Endothelial cell of umbilical vein (primary cell): ENCODE results near the gene SLC24A3. TPM values are rescaled to one million over a fixed set of nuclear protein-coding genes. Genes with fewer than 3 reads are reported as not detected.

Experiments used
- BruUV-seq: library from RNA; stranded (reverse); fragments of 400-500 nt; replicated peaks from 2 replicates; lab custom pipeline; 2021; lab: Mats Ljungman, UMichigan
- CTCF ChIA-PET: fragments of 300-600, 350-600 bp; sonication (Branson Sonifier 250); formaldehyde crosslinking; loops from one replicate; lab custom pipeline; 2021; ENCODE audit warnings: antibody characterized with exemption, inconsistent platforms; lab: Charles Lee
- POLR2A ChIA-PET: fragments of 300-600, 350-600 bp; sonication (Branson Sonifier 250); formaldehyde crosslinking; loops from one replicate; lab custom pipeline; 2021; ENCODE audit warnings: antibody characterized with exemption, inconsistent platforms; lab: Charles Lee
- DNase-seq: peaks from one replicate; pipeline ENCODE4 v3.0.0-alpha.2; 2011; ENCODE audit warnings: low read depth, low spot score
- FAIRE-seq: peaks from 2 replicates; lab custom pipeline; 2011; peaks lifted over from hg19 to GRCh38; lab: Jason Lieb, UNC
- H2AFZ ChIP-seq: 2 replicates; pipeline ENCODE4 v1.6.0; 2012; ENCODE audit warnings: low read depth, low read length, control low read depth, inconsistent platforms
- H3K27ac ChIP-seq: 2 replicates; pipeline ENCODE4 v1.5.1; 2011; ENCODE audit warnings: low read depth, mild to moderate bottlenecking, control low read depth, low read length, moderate library complexity; ENCODE audit not compliant: insufficient read depth
- H3K27me3 ChIP-seq, 2 experiments: 2 replicates each; pipeline versions ENCODE4 v1.6.0 to v1.6.1; 2011; ENCODE audit warnings: low read length in 2 of 2, mixed read lengths in 1 of 2; ENCODE audit not compliant: control insufficient read depth in 2 of 2, insufficient read depth in 2 of 2
- H3K36me3 ChIP-seq, 2 experiments: 2 replicates in 1 of 2; 3 replicates in 1 of 2; pipeline ENCODE4 v1.5.1; 2011; ENCODE audit warnings: low read length in 2 of 2, mild to moderate bottlenecking in 1 of 2, moderate library complexity in 1 of 2; ENCODE audit not compliant: control insufficient read depth in 2 of 2, insufficient read depth in 2 of 2; ENCODE audit errors: extremely low read depth in 1 of 2
- H3K4me1 ChIP-seq: 3 replicates; pipeline ENCODE4 v1.5.1; 2011; ENCODE audit warnings: mild to moderate bottlenecking, low read length; ENCODE audit not compliant: control insufficient read depth, insufficient read depth; ENCODE audit errors: extremely low read depth
- H3K4me2 ChIP-seq: 2 replicates; pipeline ENCODE4 v1.6.1; 2011; ENCODE audit warnings: low read length, control low read depth, mixed read lengths; ENCODE audit not compliant: insufficient read depth
- H3K4me3 ChIP-seq, 3 experiments: fragments of 200-600 bp in 1 of 3; sonication (generic), shearing (Covaris generic) in 1 of 3; replicated peaks in 1 of 3; 2 replicates each; pipeline ENCODE4 v1.5.1; 2011 to 2016; ENCODE audit warnings: control low read depth in 3 of 3, low read length in 3 of 3, mild to moderate bottlenecking in 2 of 3, inconsistent platforms in 1 of 3, low read depth in 1 of 3, moderate library complexity in 1 of 3; ENCODE audit not compliant: insufficient read depth in 1 of 3
- H3K79me2 ChIP-seq: 2 replicates; pipeline ENCODE4 v1.6.0; 2012; ENCODE audit warnings: low read length, inconsistent platforms; ENCODE audit not compliant: control insufficient read depth, insufficient read depth
- H3K9ac ChIP-seq: replicated peaks from 2 replicates; pipeline ENCODE3; 2011; ENCODE audit warnings: low read length, control low read depth; ENCODE audit not compliant: insufficient read depth; ENCODE audit errors: extremely low read depth
- H3K9me1 ChIP-seq: replicated peaks from 3 replicates; pipeline ENCODE4 v1.6.0; 2011; ENCODE audit warnings: mild to moderate bottlenecking, low read length; ENCODE audit not compliant: control insufficient read depth, insufficient read depth; ENCODE audit errors: extremely low read depth
- H3K9me3 ChIP-seq: replicated peaks from 2 replicates; pipeline ENCODE4 v1.5.1; 2012; ENCODE audit warnings: low read length, inconsistent platforms; ENCODE audit not compliant: control insufficient read depth, insufficient read depth
- H4K20me1 ChIP-seq: replicated peaks from 2 replicates; pipeline ENCODE3; 2011; ENCODE audit warnings: mild to moderate bottlenecking, low read length; ENCODE audit not compliant: control insufficient read depth, insufficient read depth; ENCODE audit errors: extremely low read depth
- EZH2 ChIP-seq: IDR thresholded peaks from 2 replicates; pipeline ENCODE4 v1.6.1; 2012; ENCODE audit warnings: borderline replicate concordance, low read depth, mild to moderate bottlenecking, moderate library complexity, low read length, inconsistent platforms; ENCODE audit not compliant: severe bottlenecking
- FOS ChIP-seq: IDR thresholded peaks from 2 replicates; pipeline ENCODE4 v1.6.1; 2011; ENCODE audit warnings: mild to moderate bottlenecking, low read length, moderate library complexity, borderline replicate concordance; ENCODE audit not compliant: insufficient read depth
- GATA2 ChIP-seq: IDR thresholded peaks from 2 replicates; pipeline ENCODE4 v1.7.0; 2011; ENCODE audit warnings: low read depth, mild to moderate bottlenecking, moderate library complexity, mixed read lengths, low read length; ENCODE audit not compliant: insufficient read length, insufficient read depth
- JUN ChIP-seq: IDR thresholded peaks from 2 replicates; pipeline ENCODE4 v1.6.1; 2011; ENCODE audit warnings: borderline replicate concordance, low read depth; ENCODE audit not compliant: insufficient read length, insufficient read depth
- MYC ChIP-seq: IDR thresholded peaks from one replicate; pipeline ENCODE4 v1.6.1; 2011; ENCODE audit warnings: mild to moderate bottlenecking, low read depth, low read length
- POLR2A ChIP-seq: IDR thresholded peaks from 2 replicates; pipeline ENCODE4 v1.6.1; 2012; ENCODE audit warnings: low read depth, mild to moderate bottlenecking, control low read depth, low read length
- POLR2AphosphoS5 ChIP-seq: IDR thresholded peaks from 2 replicates; pipeline ENCODE4 v1.6.1; 2012; ENCODE audit warnings: low read depth, mild to moderate bottlenecking, control low read depth, low read length, moderate library complexity; ENCODE audit not compliant: insufficient read depth
- dilution Hi-C: fragments of 300-500 bp; cut with MboI; formaldehyde crosslinking; loops from one replicate; pipeline ENCODE4 v1.15.0; 2019; ENCODE audit warnings: low sequenced_read_pairs; ENCODE audit not compliant: extremely low pct_ligation_motif_present
- intact Hi-C: fragments of 100-400 bp; cut with micrococcal nuclease; formaldehyde crosslinking; loops from one replicate; pipeline ENCODE4 v1.10.0; 2022
- polyA plus RNA-seq, 4 experiments: library from polyadenylated mRNA; depleted of rRNA in 3 of 4; stranded (reverse) in 3 of 4; unstranded in 1 of 4; fragments of >200 nt; gene quantifications; 2 replicates each; pipeline versions ENCODE4 v1.2.1 to v1.2.3, GENCODE V29; 2011 to 2012; ENCODE audit warnings: missing spikeins in 1 of 4
- total RNA-seq: library from RNA; stranded (reverse); gene quantifications from 2 replicates; pipeline ENCODE4 v1.2.3, GENCODE V29; 2021
- TF ChIP-seq, protein P1 (sequence below): IDR thresholded peaks from 2 replicates; pipeline ENCODE4 v1.6.1; 2011; ENCODE audit not compliant: insufficient read depth, insufficient read length
- TF ChIP-seq, protein P2 (sequence below), 2 donors: IDR thresholded peaks; 1 replicate in 1 of 2; 2 replicates in 1 of 2; pipeline ENCODE4 v1.5.1; 2011; ENCODE audit warnings: low read length in 2 of 2, mild to moderate bottlenecking in 2 of 2, moderate library complexity in 2 of 2, control low read depth in 1 of 2, inconsistent platforms in 1 of 2, low read depth in 1 of 2; ENCODE audit not compliant: insufficient read depth in 1 of 2; ENCODE audit errors: extremely low read depth in 1 of 2

SLC24A3 gene
- total and polyA plus RNA-seq, 2 donors (not counting 3 experiments of a cell fraction or from before 2014, with no cell fraction given) = not detected

DNA sequence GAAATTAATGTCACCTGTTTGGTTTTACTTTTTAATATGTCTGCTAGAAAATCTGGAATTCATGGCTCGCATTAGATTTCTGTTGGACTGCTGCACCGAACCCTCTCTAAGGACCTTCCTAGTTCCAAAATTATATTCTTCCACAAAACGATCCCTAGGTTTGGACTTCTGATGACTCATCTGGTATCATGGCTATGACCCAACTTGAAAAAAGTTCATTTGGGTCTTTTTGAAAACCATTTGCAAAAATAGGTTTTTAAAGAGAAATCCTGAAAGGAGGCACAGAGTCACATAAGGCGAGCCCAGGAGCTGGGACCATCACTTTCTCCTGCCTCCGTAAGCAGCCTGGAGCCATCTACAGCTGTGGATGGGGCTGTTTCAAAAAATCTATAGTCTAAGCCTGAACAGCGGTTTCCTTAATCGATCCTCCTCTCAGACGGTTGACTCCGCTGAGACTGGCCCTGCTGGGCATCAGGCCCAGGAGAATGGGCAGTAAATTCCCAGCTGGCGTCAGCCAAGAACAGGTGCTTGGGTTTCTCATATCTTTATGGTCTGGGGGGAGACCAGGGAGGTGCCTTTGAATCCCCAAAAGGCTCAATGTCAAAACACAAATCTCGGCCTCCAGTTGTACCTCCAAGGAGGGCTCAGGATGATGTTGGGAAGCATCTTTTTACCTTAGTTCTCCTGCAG is 44.6 kb downstream of the SLC24A3 start:
- Histone ChIP-seq H4K20me1 (no peaks in the 10 kb centered on the region), H3K79me2 (no peaks in the 10 kb centered on the region), H3K9me1 (no peaks in the 10 kb centered on the region), H3K9ac (no peak overlapping the region), H2AFZ (no peak overlapping the region), H3K27ac (no peak overlapping the region), H3K9me3 (peaks cover 2% of the 10 kb centered on the region), H3K36me3 (no peaks in the 10 kb centered on the region), H3K4me2 (no peak overlapping the region), H3K27me3 (no peaks in the 10 kb centered on the region), H3K4me1 (no peaks in the 10 kb centered on the region), H3K4me3 (no peak overlapping the region)
- no peak for DNase-seq
- ChIA-PET CTCF (no interaction called here), POLR2A (no interaction called here)
- TF ChIP-seq POLR2A (no peak), GATA2 (no peak), JUN (no peak), EZH2 (no peak), POLR2AphosphoS5 (no peak), MYC (no peak), FOS (no peak)
- TF ChIP-seq, protein P1, sequence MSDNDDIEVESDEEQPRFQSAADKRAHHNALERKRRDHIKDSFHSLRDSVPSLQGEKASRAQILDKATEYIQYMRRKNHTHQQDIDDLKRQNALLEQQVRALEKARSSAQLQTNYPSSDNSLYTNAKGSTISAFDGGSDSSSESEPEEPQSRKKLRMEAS = no peak
- TF ChIP-seq, protein P2, sequence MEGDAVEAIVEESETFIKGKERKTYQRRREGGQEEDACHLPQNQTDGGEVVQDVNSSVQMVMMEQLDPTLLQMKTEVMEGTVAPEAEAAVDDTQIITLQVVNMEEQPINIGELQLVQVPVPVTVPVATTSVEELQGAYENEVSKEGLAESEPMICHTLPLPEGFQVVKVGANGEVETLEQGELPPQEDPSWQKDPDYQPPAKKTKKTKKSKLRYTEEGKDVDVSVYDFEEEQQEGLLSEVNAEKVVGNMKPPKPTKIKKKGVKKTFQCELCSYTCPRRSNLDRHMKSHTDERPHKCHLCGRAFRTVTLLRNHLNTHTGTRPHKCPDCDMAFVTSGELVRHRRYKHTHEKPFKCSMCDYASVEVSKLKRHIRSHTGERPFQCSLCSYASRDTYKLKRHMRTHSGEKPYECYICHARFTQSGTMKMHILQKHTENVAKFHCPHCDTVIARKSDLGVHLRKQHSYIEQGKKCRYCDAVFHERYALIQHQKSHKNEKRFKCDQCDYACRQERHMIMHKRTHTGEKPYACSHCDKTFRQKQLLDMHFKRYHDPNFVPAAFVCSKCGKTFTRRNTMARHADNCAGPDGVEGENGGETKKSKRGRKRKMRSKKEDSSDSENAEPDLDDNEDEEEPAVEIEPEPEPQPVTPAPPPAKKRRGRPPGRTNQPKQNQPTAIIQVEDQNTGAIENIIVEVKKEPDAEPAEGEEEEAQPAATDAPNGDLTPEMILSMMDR (IDR thresholded peaks at IDR 0.05; ENCODE audit: extremely low read depth in 1 of 2, insufficient read depth in 1 of 2, low read depth in 1 of 2, low read length in 2 of 2) = no peak
- intact Hi-C loops = no loop called here
- no peak for FAIRE-seq
- no TSS peak for BruUV-seq
- dilution Hi-C loops = no loop called here
